Glutamatergic neuron (in vitro differentiated cells): ENCODE measurements around the gene TNFRSF4. TPM values are rescaled to one million over a fixed set of nuclear protein-coding genes. Genes with fewer than 3 reads are reported as not detected.
A peak's percentile ranks its signal among the peaks of the same experiment; 100 is the strongest.
"Not testable (repeated sequence)": the region's sequence is repeated elsewhere in the genome, so short reads cannot be mapped to it uniquely, and the experiment has no call there.

Experiments
- DNase-seq: peaks from one replicate; pipeline ENCODE4 v3.0.0; 2022
- H3K27ac Mint-ChIP-seq: one replicate; pipeline ENCODE4 v1.8.0; 2020; ENCODE audit warnings: mild to moderate bottlenecking, mixed read lengths, inconsistent platforms; ENCODE audit not compliant: unreplicated experiment
- H3K27me3 Mint-ChIP-seq: one replicate; pipeline ENCODE4 v1.8.0; 2020; ENCODE audit warnings: mild to moderate bottlenecking, moderate library complexity, mixed read lengths, inconsistent platforms; ENCODE audit not compliant: unreplicated experiment
- H3K36me3 Mint-ChIP-seq: one replicate; pipeline ENCODE4 v1.8.0; 2020; ENCODE audit warnings: mild to moderate bottlenecking, mixed read lengths, inconsistent platforms; ENCODE audit not compliant: unreplicated experiment
- H3K4me1 Mint-ChIP-seq: one replicate; pipeline ENCODE4 v1.8.0; 2020; ENCODE audit warnings: mild to moderate bottlenecking, low read depth, mixed read lengths, inconsistent platforms; ENCODE audit not compliant: unreplicated experiment
- H3K4me3 Mint-ChIP-seq: one replicate; pipeline ENCODE4 v1.8.0; 2020; ENCODE audit warnings: mild to moderate bottlenecking, mixed read lengths, inconsistent platforms; ENCODE audit not compliant: unreplicated experiment
- H3K9me3 Mint-ChIP-seq: one replicate; pipeline ENCODE4 v1.8.0; 2020; ENCODE audit warnings: mild to moderate bottlenecking, moderate library complexity, mixed read lengths, inconsistent platforms; ENCODE audit not compliant: unreplicated experiment
- total RNA-seq: library from RNA; stranded (reverse); fragmentation: NEBNext Ultra II Directional; extraction: Animal tissue kit (Norgen Biotek cat#: 25700); gene quantifications from one replicate; pipeline ENCODE4 v1.2.1, GENCODE V29; 2021; ENCODE audit not compliant: unreplicated experiment
- TF ChIP-seq, protein P1 (sequence below): fragments of 200-600 bp; sonication (generic); IDR thresholded peaks from one replicate; pipeline ENCODE4 v1.5.0; 2021; ENCODE audit not compliant: partially characterized antibody, unreplicated experiment

Gene TNFRSF4
- total RNA-seq, 1 donor from 2014 or later: 0.29 TPM

DNA sequence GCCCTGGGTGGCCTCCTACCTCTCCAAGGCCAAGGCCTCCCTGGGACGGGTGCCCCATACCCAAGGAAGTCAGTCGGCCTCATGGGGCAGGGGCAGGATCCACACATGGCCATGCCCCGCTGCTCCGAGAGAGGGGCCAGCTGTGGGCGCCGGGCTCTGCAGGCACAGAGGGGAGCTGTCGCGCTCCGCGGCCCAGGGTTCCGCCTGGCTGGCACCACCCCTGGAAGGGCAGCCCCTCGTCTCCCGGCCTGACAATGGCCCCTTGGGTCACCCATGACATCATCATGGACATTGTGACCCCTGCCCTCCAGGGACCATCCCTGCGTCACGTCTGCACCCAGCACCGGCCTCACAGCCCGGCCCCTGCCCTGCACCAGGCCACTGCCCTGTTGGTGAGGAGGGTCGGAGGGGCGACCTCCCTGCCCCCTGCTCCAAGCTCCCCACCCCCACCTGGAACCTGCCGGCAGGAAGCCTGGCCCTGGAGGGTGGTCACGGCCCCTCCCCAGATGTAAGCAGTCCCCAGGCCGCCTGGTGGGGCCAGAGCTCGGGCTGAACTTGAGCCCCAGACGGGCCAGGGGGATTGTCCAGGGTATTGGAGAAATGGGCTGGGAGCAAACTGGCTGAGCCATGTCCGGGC lies 34.5 kb downstream of the TNFRSF4 start:
- DNase-seq: peak; percentile 30
- Mint-ChIP-seq H3K27ac (no peak overlapping the region), H3K4me1 (peaks cover 4% of the 10 kb centered on the region), H3K36me3 (no peaks in the 10 kb centered on the region), H3K4me3 (no peak overlapping the region), H3K9me3 (peaks cover 18% of the 10 kb centered on the region), H3K27me3 (peaks cover 18% of the 10 kb centered on the region)
- TF ChIP-seq, protein P1, sequence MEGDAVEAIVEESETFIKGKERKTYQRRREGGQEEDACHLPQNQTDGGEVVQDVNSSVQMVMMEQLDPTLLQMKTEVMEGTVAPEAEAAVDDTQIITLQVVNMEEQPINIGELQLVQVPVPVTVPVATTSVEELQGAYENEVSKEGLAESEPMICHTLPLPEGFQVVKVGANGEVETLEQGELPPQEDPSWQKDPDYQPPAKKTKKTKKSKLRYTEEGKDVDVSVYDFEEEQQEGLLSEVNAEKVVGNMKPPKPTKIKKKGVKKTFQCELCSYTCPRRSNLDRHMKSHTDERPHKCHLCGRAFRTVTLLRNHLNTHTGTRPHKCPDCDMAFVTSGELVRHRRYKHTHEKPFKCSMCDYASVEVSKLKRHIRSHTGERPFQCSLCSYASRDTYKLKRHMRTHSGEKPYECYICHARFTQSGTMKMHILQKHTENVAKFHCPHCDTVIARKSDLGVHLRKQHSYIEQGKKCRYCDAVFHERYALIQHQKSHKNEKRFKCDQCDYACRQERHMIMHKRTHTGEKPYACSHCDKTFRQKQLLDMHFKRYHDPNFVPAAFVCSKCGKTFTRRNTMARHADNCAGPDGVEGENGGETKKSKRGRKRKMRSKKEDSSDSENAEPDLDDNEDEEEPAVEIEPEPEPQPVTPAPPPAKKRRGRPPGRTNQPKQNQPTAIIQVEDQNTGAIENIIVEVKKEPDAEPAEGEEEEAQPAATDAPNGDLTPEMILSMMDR: no peak

DNA sequence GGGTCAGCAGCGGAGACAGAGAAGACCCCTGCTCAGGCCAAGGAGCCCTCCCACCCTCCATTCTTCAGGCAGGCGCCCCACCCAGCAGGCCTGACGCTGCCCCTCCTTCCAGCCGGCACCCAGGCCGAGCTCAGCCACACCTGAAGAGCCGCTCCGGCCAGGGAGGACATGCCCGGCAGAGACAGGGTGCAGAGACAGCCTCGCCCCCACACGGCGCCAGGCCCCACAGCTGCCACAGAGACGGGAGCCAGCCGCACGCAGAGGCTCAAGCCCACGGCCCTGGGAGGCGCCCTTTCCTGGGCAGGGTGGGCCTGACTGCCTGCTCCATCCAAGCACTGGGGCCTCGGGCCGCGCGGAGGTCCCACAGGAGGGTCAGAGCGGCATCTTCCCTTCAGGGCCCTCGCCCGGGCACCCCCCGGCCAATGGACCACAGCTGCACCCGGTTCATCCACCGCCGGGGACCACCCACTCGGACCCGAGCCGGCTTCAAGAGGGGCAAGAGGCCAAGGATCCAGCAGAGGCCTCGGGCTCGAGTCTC lies 35.1 kb downstream of the TNFRSF4 start:
- DNase-seq: no peak
- Mint-ChIP-seq H3K4me1 (peaks cover 4% of the 10 kb centered on the region), H3K9me3 (peaks cover 19% of the 10 kb centered on the region), H3K27ac (no peak overlapping the region), H3K27me3 (peaks cover 21% of the 10 kb centered on the region), H3K36me3 (no peaks in the 10 kb centered on the region), H3K4me3 (no peak overlapping the region)
- TF ChIP-seq, protein P1: no peak

DNA sequence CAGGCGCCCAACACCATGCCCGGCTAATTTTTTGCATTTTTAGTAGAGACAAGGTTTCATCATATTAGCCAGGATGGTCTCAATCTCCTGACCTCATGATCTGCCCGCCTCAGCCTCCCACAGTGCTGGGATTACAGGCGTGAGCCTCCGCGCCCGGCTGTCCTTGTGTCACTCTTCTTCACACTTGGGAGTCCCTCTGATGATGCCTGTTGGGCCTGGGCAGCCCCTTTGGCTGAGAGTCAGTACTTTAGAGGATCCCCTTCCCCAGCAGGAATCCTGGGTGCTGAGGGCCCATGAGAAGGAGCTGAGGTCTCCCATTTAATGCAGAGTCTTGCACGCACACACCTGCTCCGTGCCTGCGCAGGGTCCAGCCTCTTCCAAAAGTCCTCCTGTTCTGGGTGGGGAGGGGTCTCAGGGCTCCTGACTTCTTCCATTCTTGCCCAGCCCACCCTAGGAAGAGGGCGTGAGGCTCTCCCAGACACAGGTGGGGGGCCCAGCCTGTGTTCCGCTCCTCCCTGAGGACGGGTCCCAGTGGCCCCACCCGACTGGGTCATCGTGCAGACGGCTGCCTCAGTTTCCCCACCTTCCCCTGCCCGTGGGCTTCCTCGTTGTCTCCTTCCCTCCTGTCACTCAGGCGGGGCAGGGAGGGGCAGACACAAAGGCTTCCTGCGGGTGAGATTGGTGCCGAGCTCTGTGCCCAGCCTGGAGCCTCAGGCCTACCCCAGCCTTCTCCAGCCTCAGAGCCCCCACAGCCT lies 36.3 kb downstream of the TNFRSF4 start:
- H3K36me3 Mint-ChIP-seq: no peaks in the 10 kb centered on the region
- no peak overlapping the region for H3K27ac Mint-ChIP-seq
- TF ChIP-seq, protein P1: no peak

DNA sequence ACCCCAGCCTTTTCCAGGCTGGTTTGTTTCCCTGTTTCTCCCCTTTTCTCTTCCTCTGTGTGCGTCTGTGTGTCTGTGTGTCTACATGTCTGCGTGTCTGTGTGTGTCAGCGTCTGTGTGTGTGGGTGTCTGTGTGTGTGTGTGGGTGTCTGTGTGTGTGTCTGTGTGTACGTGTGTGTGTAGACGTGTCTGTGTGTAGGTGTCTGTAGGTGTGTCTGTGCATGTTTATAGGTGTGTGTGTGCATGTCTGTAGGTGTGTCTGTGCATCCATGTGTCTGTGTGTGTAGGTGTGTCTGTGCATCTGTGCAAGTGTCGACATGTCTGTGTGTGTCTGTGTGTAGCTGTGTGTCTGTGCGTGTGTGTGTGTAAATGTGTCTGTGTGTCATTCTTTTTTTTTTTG lies 37.0 kb downstream of the TNFRSF4 start:
- peak overlapping the region; percentile 17 for H3K4me3 Mint-ChIP-seq

More for the DNA sequence above, 36.3 kb downstream of the TNFRSF4 start:
- peaks cover 4% of the 10 kb centered on the region for H3K4me1 Mint-ChIP-seq
- DNase-seq: no peak
- H3K27me3 Mint-ChIP-seq: peaks cover 21% of the 10 kb centered on the region
- no peak overlapping the region for H3K4me3 Mint-ChIP-seq
- H3K9me3 Mint-ChIP-seq: peaks cover 25% of the 10 kb centered on the region

DNA sequence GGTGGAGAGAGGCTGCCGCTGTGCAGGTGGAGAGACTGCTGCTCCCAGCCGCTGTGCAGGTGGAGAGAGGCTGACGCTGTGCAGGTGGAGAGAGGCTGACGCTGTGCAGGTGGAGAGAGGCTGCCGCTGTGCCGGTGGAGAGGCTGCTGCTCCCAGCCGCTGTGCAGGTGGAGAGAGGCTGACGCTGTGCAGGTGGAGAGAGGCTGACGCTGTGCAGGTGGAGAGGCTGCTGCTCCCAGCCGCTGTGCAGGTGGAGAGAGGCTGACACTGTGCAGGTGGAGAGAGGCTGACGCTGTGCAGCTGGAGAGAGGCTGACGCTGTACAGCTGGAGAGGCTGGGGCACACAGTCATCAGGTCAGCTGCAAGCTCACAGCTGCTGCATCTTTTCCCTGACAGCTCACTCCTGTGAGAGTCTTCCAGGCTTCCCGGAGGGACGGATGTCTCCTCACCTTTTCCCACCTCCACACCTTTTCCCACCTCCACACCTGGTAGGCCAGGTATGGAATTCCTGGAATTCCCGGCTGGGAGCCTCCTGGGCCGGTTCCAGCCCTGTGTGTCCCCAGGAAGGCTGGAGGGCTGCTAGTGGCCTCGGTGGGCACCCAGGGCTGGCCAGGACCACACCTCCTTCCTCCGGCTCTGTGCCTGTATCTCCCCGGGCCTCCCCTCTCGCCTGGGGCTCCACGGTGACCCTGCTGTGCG lies 37.7 kb downstream of the TNFRSF4 start:
- H3K36me3 Mint-ChIP-seq, H3K4me1 Mint-ChIP-seq: not testable (repeated sequence)
- H3K9me3 Mint-ChIP-seq: peaks cover 28% of the 10 kb centered on the region
- peak overlapping the region; percentile 38 for H3K4me3 Mint-ChIP-seq
- DNase-seq: peak; percentile 27
- H3K27ac Mint-ChIP-seq: peak overlapping the region; percentile 22
- H3K27me3 Mint-ChIP-seq: peaks cover 27% of the 10 kb centered on the region

More for the DNA sequence above, 37.0 kb downstream of the TNFRSF4 start:
- no peak for DNase-seq
- Mint-ChIP-seq H3K36me3 (no peaks in the 10 kb centered on the region), H3K9me3 (peaks cover 28% of the 10 kb centered on the region), H3K27me3 (peaks cover 26% of the 10 kb centered on the region), H3K27ac (peak overlapping the region; percentile 34), H3K4me1 (peaks cover 4% of the 10 kb centered on the region)
- TF ChIP-seq, protein P1: no peak
